ENCODE results near the gene PLAU. TPM values are rescaled to one million over a fixed set of nuclear protein-coding genes. Genes with fewer than 3 reads are reported as not detected.

PLAU gene
- total and polyA plus RNA-seq, 9 of the 15 experiments (the other 6 are each of a cell fraction or from before 2014, with no cell fraction given), result 2.1 to 16.9 (median 3.3) TPM

GRCh38 chr10:73940634-73941221, 29.8 kb downstream of the PLAU start (continued):
- no peak for TF ChIP-seq GMEB1 (CRISPR knock-in tag; IDR thresholded peaks at IDR 0.05)
- no peak for TF ChIP-seq CGGBP1 (CRISPR knock-in tag; IDR thresholded peaks at IDR 0.05)
- TF ChIP-seq AFF4 (CRISPR knock-in tag; IDR thresholded peaks at IDR 0.05), result 0 out of 2 replicates have a peak, but pooled peaks have one; percentile 73
- peak; percentile 90 for TF ChIP-seq CTBP1 (IDR thresholded peaks at IDR 0.05; ENCODE audit: borderline replicate concordance)
- peak; percentile 76 for TF ChIP-seq E2F1 (CRISPR knock-in tag; IDR thresholded peaks at IDR 0.05)
- peak; percentile 67 for TF ChIP-seq CCNT2 (IDR thresholded peaks at IDR 0.05; ENCODE audit: borderline replicate concordance, extremely low read depth, insufficient read length, low read depth, low read length)
- TF ChIP-seq MNT (conservative IDR thresholded peaks at IDR 0.05), result peak; percentile 63 to 68
- peak; percentile 76; the same call in 1 of the 2 replicates for TF ChIP-seq LARP7 (IDR thresholded peaks at IDR 0.05)
- TF ChIP-seq EWSR1 (IDR thresholded peaks at IDR 0.05; ENCODE audit: borderline replicate concordance, low read depth, partially characterized antibody), result no peak
- TF ChIP-seq CTCFL (IDR thresholded peaks at IDR 0.05; ENCODE audit: borderline replicate concordance, insufficient read depth, low read depth, low read length, poor library complexity, severe bottlenecking), result peak; percentile 87
- TF ChIP-seq CREB3L1 (IDR thresholded peaks at IDR 0.05; ENCODE audit: borderline replicate concordance, low read depth), result 0 out of 2 replicates have a peak, but pooled peaks have one; percentile 47
- peak; percentile 85 for TF ChIP-seq MTA3 (IDR thresholded peaks at IDR 0.05; ENCODE audit: borderline replicate concordance)

Measured in K562 (cell line).